HepG2 (cell line): ENCODE results near the gene AJUBA. TPM values are rescaled to one million over a fixed set of nuclear protein-coding genes. Genes with fewer than 3 reads are reported as not detected.
A peak's percentile ranks its signal among the peaks of the same experiment; 100 is the strongest.

Experiments used
- AHR ChIP-seq: IDR thresholded peaks from 2 replicates; pipeline ENCODE4 v1.6.1; 2018; ENCODE audit warnings: missing genetic modification reagents, missing compliant biosample characterization
- BORCS8-MEF2B ChIP-seq: sonication (generic); formaldehyde crosslinking; IDR thresholded peaks from 2 replicates; pipeline ENCODE4 v1.8.0; 2022; ENCODE audit warnings: mild to moderate bottlenecking, missing genetic modification reagents
- HNF1B ChIP-seq: sonication (generic); formaldehyde crosslinking; IDR thresholded peaks from 2 replicates; pipeline ENCODE4 v1.5.1; 2020; ENCODE audit warnings: mild to moderate bottlenecking, moderate library complexity, missing genetic modification reagents
- JUNB ChIP-seq: sonication (generic); formaldehyde crosslinking; IDR thresholded peaks from 2 replicates; pipeline ENCODE4 v1.8.0; 2022; ENCODE audit warnings: missing genetic modification reagents, mild to moderate bottlenecking, borderline replicate concordance
- MXD1 ChIP-seq: sonication (generic); formaldehyde crosslinking; IDR thresholded peaks from 2 replicates; pipeline ENCODE4 v1.4.0; 2020; ENCODE audit warnings: mild to moderate bottlenecking, missing genetic modification reagents
- POLR2AphosphoS5 ChIP-seq: IDR thresholded peaks from 2 replicates; pipeline ENCODE4 v1.6.1; 2012; ENCODE audit warnings: low read depth, low read length
- SP2 ChIP-seq: sonication (generic); formaldehyde crosslinking; IDR thresholded peaks from 2 replicates; pipeline ENCODE4 v1.5.1; 2020; ENCODE audit warnings: mild to moderate bottlenecking, missing genetic modification reagents
- TGIF2 ChIP-seq: IDR thresholded peaks from 2 replicates; pipeline ENCODE4 v1.6.1; 2016; ENCODE audit warnings: control low read depth, missing compliant biosample characterization
- THAP9 ChIP-seq: sonication (generic); formaldehyde crosslinking; IDR thresholded peaks from 2 replicates; pipeline ENCODE4; 2020; ENCODE audit warnings: missing genetic modification reagents, mild to moderate bottlenecking, borderline replicate concordance
- USF2 ChIP-seq, 2 experiments: sonication (generic) in 1 of 2; formaldehyde crosslinking in 1 of 2; IDR thresholded peaks; 2 replicates each; pipeline versions ENCODE4 v1.5.1 to v1.6.1; 2011 to 2020; ENCODE audit warnings: borderline replicate concordance in 1 of 2, low read depth in 1 of 2, low read length in 1 of 2, mild to moderate bottlenecking in 1 of 2, missing genetic modification reagents in 1 of 2, moderate library complexity in 1 of 2
- ZBTB21 ChIP-seq: sonication (generic); formaldehyde crosslinking; IDR thresholded peaks from 2 replicates; pipeline ENCODE4 v1.4.0; 2020; ENCODE audit warnings: missing genetic modification reagents
- ZBTB25 ChIP-seq: IDR thresholded peaks from 2 replicates; pipeline ENCODE4 v1.6.1; 2018; ENCODE audit warnings: missing genetic modification reagents
- ZNF362 ChIP-seq: sonication (generic); formaldehyde crosslinking; IDR thresholded peaks from 2 replicates; pipeline ENCODE4 v1.4.0; 2020; ENCODE audit warnings: missing genetic modification reagents, mild to moderate bottlenecking, borderline replicate concordance
- ZNF501 ChIP-seq: sonication (generic); formaldehyde crosslinking; IDR thresholded peaks from 2 replicates; pipeline ENCODE4 v1.5.1; 2020; ENCODE audit warnings: mild to moderate bottlenecking, moderate library complexity, missing genetic modification reagents
- ZNF563 ChIP-seq: sonication (generic); formaldehyde crosslinking; IDR thresholded peaks from 2 replicates; pipeline ENCODE4 v1.8.0; 2022; ENCODE audit warnings: mild to moderate bottlenecking, moderate library complexity, missing genetic modification reagents
- ZNF615 ChIP-seq: sonication (generic); formaldehyde crosslinking; IDR thresholded peaks from 2 replicates; pipeline ENCODE4 v1.5.0; 2020; ENCODE audit warnings: mild to moderate bottlenecking, missing genetic modification reagents, borderline replicate concordance
- polyA plus RNA-seq, 8 experiments: library from polyadenylated mRNA; depleted of rRNA in 3 of 8; stranded (reverse) in 7 of 8; unstranded in 1 of 8; fragments of >200 nt; fragmentation: Illumina TruSeq in 4 of 8; extraction: Trizol in 4 of 8; gene quantifications; 2 replicates each; pipeline versions ENCODE4 v1.2.1 to v1.2.3, GENCODE V29; 2011 to 2016; ENCODE audit warnings: low read depth in 4 of 8, missing spikeins in 1 of 8, mixed read lengths in 1 of 8; ENCODE audit not compliant: insufficient read depth in 1 of 8
- total RNA-seq, 5 experiments: library from RNA; depleted of rRNA; stranded (reverse); fragments of >200 nt; fragmentation: Illumina TruSeq; extraction: Trizol; gene quantifications; 2 replicates each; pipeline ENCODE4 v1.2.3, GENCODE V29; 2016; ENCODE audit warnings: low read depth in 1 of 5

Gene AJUBA
- total and polyA plus RNA-seq, 2 of the 13 experiments (the other 11 are each of a cell fraction or from before 2014, with no cell fraction given), result 157 to 241 TPM

- TF ChIP-seq ZNF615 (no peak), USF2 (IDR thresholded peaks at IDR 0.05; ENCODE audit: low read depth, low read length) (no peak), USF2 (CRISPR knock-in tag; IDR thresholded peaks at IDR 0.05; ENCODE audit: borderline replicate concordance) (peak; percentile 53; the same call in 1 of the 2 replicates), SP2 (CRISPR knock-in tag) (peak; percentile 100), POLR2AphosphoS5 (peak; percentile 97), BORCS8-MEF2B (peak; percentile 100), HNF1B (CRISPR knock-in tag) (peak; percentile 98), AHR (peak; percentile 99), ZNF563 (CRISPR knock-in tag) (peak; percentile 99), ZNF362 (CRISPR knock-in tag) (peak; percentile 90), ZBTB25 (CRISPR knock-in tag) (peak; percentile 98), MXD1 (CRISPR knock-in tag) (peak; percentile 99), JUNB (peak; percentile 92), ZNF501 (CRISPR knock-in tag) (peak; percentile 100), ZBTB21 (CRISPR knock-in tag) (peak; percentile 65), THAP9 (CRISPR knock-in tag) (peak; percentile 97), TGIF2 (CRISPR knock-in tag) (peak; percentile 92)
Observed at GRCh38 chr14:23006544-23007419, 24.4 kb upstream of the AJUBA start (continued).
